A673 (cell line): ENCODE results near the gene RMP24.

Experiments
- CTCF ChIP-seq: fragments of 300-800, 200-600 bp; sonication (generic); conservative IDR thresholded peaks from 2 replicates; pipeline ENCODE4 v1.5.1; 2017; ENCODE audit warnings: low read depth, mild to moderate bottlenecking, antibody characterized with exemption, low read length, moderate library complexity, mixed read lengths
- EZH2 ChIP-seq: fragments of 200-600 bp; sonication (generic); IDR thresholded peaks from 2 replicates; pipeline ENCODE4 v1.6.1; 2017; ENCODE audit warnings: borderline replicate concordance, low read depth, mild to moderate bottlenecking, mixed read lengths, antibody characterized with exemption, low read length; ENCODE audit not compliant: poor library complexity, severe bottlenecking

GRCh38 chr18:35982409-35983114, 10.1 kb downstream of the RMP24 start:
- TF ChIP-seq CTCF, result no peak
- no peak for TF ChIP-seq EZH2
